Left lung (tissue), 10 donors: Measurements from ENCODE around the gene PHACTR4. TPM values are rescaled to one million over a fixed set of nuclear protein-coding genes. Genes with fewer than 3 reads are reported as not detected.
"Not testable (repeated sequence)": the region's sequence is repeated elsewhere in the genome, so short reads cannot be mapped to it uniquely, and the experiment has no call there.

ENCODE experiments used
- ATAC-seq: fragments of 200-7000 bp; cut with Tn5 transposase; one replicate; pipeline ENCODE4 v1.9.1; 2020; ENCODE audit warnings: moderate library complexity
- DNase-seq, 4 donors: peaks; one replicate each; pipeline ENCODE4 v3.0.0-alpha.2; 2013 to 2020
- H3K27ac ChIP-seq, 2 donors: fragments of 200-600 bp; sonication (generic) in 1 of 2; one replicate each; pipeline versions ENCODE4 v1.5.0 to v1.8.0; 2020 to 2021
- H3K27me3 ChIP-seq, 2 donors: fragments of 200-600 bp; sonication (generic) in 1 of 2; one replicate each; pipeline versions ENCODE4 v1.5.0 to v1.8.0; 2020 to 2021
- H3K36me3 ChIP-seq, 2 donors: fragments of 200-600 bp; sonication (generic) in 1 of 2; one replicate each; pipeline versions ENCODE4 v1.5.0 to v1.8.0; 2020 to 2021
- H3K4me1 ChIP-seq, 2 donors: fragments of 200-600 bp; one replicate each; pipeline ENCODE4 v1.8.0; 2021
- H3K4me3 ChIP-seq, 2 donors: fragments of 200-600 bp; sonication (generic) in 1 of 2; one replicate each; pipeline versions ENCODE4 v1.5.0 to v1.8.0; 2020 to 2021; ENCODE audit warnings: mild to moderate bottlenecking in 1 of 2
- H3K9me3 ChIP-seq, 2 donors: fragments of 200-600 bp; sonication (generic) in 1 of 2; one replicate each; pipeline versions ENCODE4 v1.5.0 to v1.8.0; 2020 to 2021
- CTCF ChIP-seq, 2 donors: fragments of 200-600 bp; sonication (generic) in 1 of 2; IDR thresholded peaks; one replicate each; pipeline versions ENCODE4 v1.5.0 to v1.8.0; 2021; ENCODE audit warnings: antibody characterized with exemption in 2 of 2
- intact Hi-C, 2 donors: fragments of 100-400 bp; cut with DNase I; formaldehyde crosslinking; loops; one replicate each; pipeline versions ENCODE4 v1.11.2 to v1.14.2; 2022
- polyA plus RNA-seq, 6 donors: library from polyadenylated mRNA; unstranded; fragments of 120-200 nt; gene quantifications; one replicate each; pipeline ENCODE4 v1.2.1, GENCODE V29; 2013; ENCODE audit not compliant: insufficient read length in 6 of 6
- total RNA-seq, 2 donors: library from RNA; stranded (reverse); fragmentation: NEBNext Ultra II Directional; extraction: Animal tissue kit (Norgen Biotek cat#: 25700); gene quantifications; one replicate each; pipeline ENCODE4 v1.2.1, GENCODE V29; 2021
- donor health status: DM: no; HTN: yes; CAD: no.
- donor health status: DM: no; HTN: no; CAD: no.

Gene PHACTR4
- total and polyA plus RNA-seq, 8 donors, result 39.7 to 73.8 (median 65.6) TPM

- H3K4me1 ChIP-seq, result no peaks in the 10 kb centered on the region
- no peak overlapping the region for H3K4me3 ChIP-seq
- no peak for ATAC-seq
- peaks cover 0 to 49% of the 10 kb centered on the region in 2 donors for H3K36me3 ChIP-seq
- no peaks in the 10 kb centered on the region for H3K27me3 ChIP-seq
- no peaks in the 10 kb centered on the region for H3K9me3 ChIP-seq
- no peak overlapping the region for H3K27ac ChIP-seq
- intact Hi-C loops, result no loop called here
- DNase-seq, result no peak
- no peak for TF ChIP-seq CTCF (IDR thresholded peaks at IDR 0.05)
Observed at GRCh38 chr1:28538286-28538685, 168.7 kb downstream of the PHACTR4 start.

- ATAC-seq, result peak; percentile 16
- intact Hi-C loops, result no loop called here
Observed at GRCh38 chr1:28540651-28541050, 171.1 kb downstream of the PHACTR4 start.

DNA sequence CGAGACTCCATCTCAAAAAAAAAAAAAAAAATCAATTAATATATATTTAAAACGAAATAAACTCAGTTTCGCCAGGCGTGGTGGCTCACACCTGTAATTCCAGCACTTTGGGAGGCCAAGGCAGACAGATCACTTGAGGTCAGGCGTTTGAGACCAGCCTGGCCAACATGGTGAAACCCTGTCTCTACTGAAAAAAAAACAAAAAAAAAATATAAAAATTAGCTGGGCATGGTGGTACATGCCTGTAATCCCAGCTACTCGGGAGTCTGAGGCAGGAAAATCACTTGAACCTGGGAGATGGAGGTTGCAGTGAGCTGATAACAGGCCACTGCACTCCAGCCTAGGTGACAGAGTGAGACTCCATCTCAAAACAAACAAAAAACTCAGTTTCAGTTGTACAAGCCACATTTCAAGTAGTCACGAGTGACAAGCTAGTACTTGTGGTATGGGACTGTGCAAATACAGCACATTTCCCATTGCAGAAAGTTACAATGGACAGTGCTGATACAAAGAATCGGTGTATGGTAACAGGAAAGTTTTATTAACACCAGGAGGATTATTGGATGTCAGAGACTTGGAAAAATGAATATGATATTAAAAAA, 172.0 kb downstream of the PHACTR4 start:
- H3K9me3 ChIP-seq, H3K27me3 ChIP-seq, intact Hi-C loops, H3K27ac ChIP-seq, H3K4me1 ChIP-seq, H3K4me3 ChIP-seq: not testable (repeated sequence)
- peak in 1 of 4 donors; percentile 43 for DNase-seq
- ATAC-seq, result peak; percentile 90
- H3K36me3 ChIP-seq, result peaks cover 0 to 23% of the 10 kb centered on the region in 2 donors

More at GRCh38 chr1:28540651-28541050, 171.1 kb downstream of the PHACTR4 start:
- DNase-seq, result no peak
- H3K4me1 ChIP-seq, result no peaks in the 10 kb centered on the region
- H3K9me3 ChIP-seq, result no peaks in the 10 kb centered on the region
- peaks cover 0 to 31% of the 10 kb centered on the region in 2 donors for H3K36me3 ChIP-seq
- no peaks in the 10 kb centered on the region for H3K27me3 ChIP-seq
- no peak for TF ChIP-seq CTCF (IDR thresholded peaks at IDR 0.05)
- no peak overlapping the region for H3K4me3 ChIP-seq
- H3K27ac ChIP-seq, result no peak overlapping the region

GRCh38 chr1:28545246-28545628, 175.7 kb downstream of the PHACTR4 start:
- no peak overlapping the region for H3K4me3 ChIP-seq
- no peaks in the 10 kb centered on the region for H3K4me1 ChIP-seq
- no peak for ATAC-seq
- no peaks in the 10 kb centered on the region for H3K27me3 ChIP-seq
- no peak for DNase-seq
- H3K9me3 ChIP-seq, result no peaks in the 10 kb centered on the region
- no peaks in the 10 kb centered on the region for H3K36me3 ChIP-seq
- no peak overlapping the region for H3K27ac ChIP-seq
- TF ChIP-seq CTCF (IDR thresholded peaks at IDR 0.05), result no peak
- intact Hi-C loops, result no loop called here

- ATAC-seq (no peak), DNase-seq (no peak)
- intact Hi-C loops, result no loop called here
- Histone ChIP-seq H3K36me3 (no peaks in the 10 kb centered on the region), H3K9me3 (no peaks in the 10 kb centered on the region), H3K4me1 (peaks cover 0 to 7% of the 10 kb centered on the region in 2 donors), H3K4me3 (no peak overlapping the region), H3K27me3 (no peaks in the 10 kb centered on the region), H3K27ac (no peak overlapping the region)
- TF ChIP-seq CTCF (IDR thresholded peaks at IDR 0.05), result no peak
Observed at GRCh38 chr1:28548318-28548717, 178.8 kb downstream of the PHACTR4 start.

Other genes starting within 250 kb of the PHACTR4 start
- gene PTAFR, start 193.1 kb upstream of the PHACTR4 start, total RNA-seq, result 10 to 100 TPM; 19.4 to 59.7 TPM
- 1 to 10 TPM; 2.4 to 2.9 (median 2.5) TPM for gene PTAFR, start 193.1 kb upstream of the PHACTR4 start, polyA plus RNA-seq
- gene DNAJC8, start 136.7 kb upstream of the PHACTR4 start, total RNA-seq, result 10 to 100 TPM; 65.2 to 74.3 TPM
- gene DNAJC8, start 136.7 kb upstream of the PHACTR4 start, polyA plus RNA-seq, result 100 to 1,000 TPM; 123 to 151 (median 144) TPM
- gene ATP5IF1, start 133.6 kb upstream of the PHACTR4 start, total RNA-seq, result 100 to 1,000 TPM in 1 of 2 donors, 10 to 100 TPM in 1; 97.5 to 150 TPM
- gene ATP5IF1, start 133.6 kb upstream of the PHACTR4 start, polyA plus RNA-seq, result 100 to 1,000 TPM; 127 to 159 (median 146) TPM
- 10 to 100 TPM; 14.6 to 17.6 TPM for gene SESN2, start 110.2 kb upstream of the PHACTR4 start, total RNA-seq
- gene SESN2, start 110.2 kb upstream of the PHACTR4 start, polyA plus RNA-seq, result 1 to 10 TPM; 4.6 to 7.8 (median 5.8) TPM
- 10 to 100 TPM; 13.2 to 16.6 TPM for gene MED18, start 40.7 kb upstream of the PHACTR4 start, total RNA-seq
- gene MED18, start 40.7 kb upstream of the PHACTR4 start, polyA plus RNA-seq, result 10 to 100 TPM; 13.8 to 19.0 (median 16.5) TPM
- 10 to 100 TPM; 35.5 to 36.3 TPM for gene RCC1, start 136.3 kb downstream of the PHACTR4 start, total RNA-seq
- 10 to 100 TPM; 38.1 to 57.8 (median 40.1) TPM for gene RCC1, start 136.3 kb downstream of the PHACTR4 start, polyA plus RNA-seq
- 10 to 100 TPM; 26.1 to 27.0 TPM for gene TRNAU1AP, start 183.3 kb downstream of the PHACTR4 start, total RNA-seq
- gene TRNAU1AP, start 183.3 kb downstream of the PHACTR4 start, polyA plus RNA-seq, result 10 to 100 TPM; 28.2 to 34.6 (median 31.2) TPM
- gene RAB42, start 222.5 kb downstream of the PHACTR4 start, total RNA-seq, result 10 to 100 TPM in 1 of 2 donors, 1 to 10 TPM in 1; 6.1 to 17.7 TPM
- gene RAB42, start 222.5 kb downstream of the PHACTR4 start, polyA plus RNA-seq, result 1 to 10 TPM; 5.2 to 8.6 (median 6.4) TPM